Ishikawa (cell line): ENCODE measurements around the gene PDP2.

Experiments used
- CEBPB ChIP-seq: IDR thresholded peaks from 2 replicates; pipeline ENCODE4 v1.6.1; 2012
- CREB1 ChIP-seq: IDR thresholded peaks from 2 replicates; pipeline ENCODE4 v1.6.1; 2012; ENCODE audit warnings: low read depth
- EGR1 ChIP-seq: IDR thresholded peaks from 2 replicates; pipeline ENCODE4 v1.6.1; 2012
- EP300 ChIP-seq: IDR thresholded peaks from 2 replicates; pipeline ENCODE4 v1.6.1; 2012; ENCODE audit warnings: borderline replicate concordance
- FOXM1 ChIP-seq: IDR thresholded peaks from 2 replicates; pipeline ENCODE4 v1.6.1; 2012; ENCODE audit warnings: low read depth, borderline replicate concordance
- MAX ChIP-seq: IDR thresholded peaks from 2 replicates; pipeline ENCODE4 v1.6.1; 2012
- NFIC ChIP-seq: IDR thresholded peaks from 2 replicates; pipeline ENCODE4 v1.6.1; 2012
- RAD21 ChIP-seq: IDR thresholded peaks from 2 replicates; pipeline ENCODE4 v1.6.1; 2012; ENCODE audit warnings: low read depth
- REST ChIP-seq: IDR thresholded peaks from 2 replicates; pipeline ENCODE4 v1.6.1; 2012; ENCODE audit warnings: low read depth, mild to moderate bottlenecking
- TAF1 ChIP-seq: IDR thresholded peaks from 2 replicates; pipeline ENCODE4 v1.6.1; 2012; ENCODE audit warnings: low read depth, mild to moderate bottlenecking
- USF1 ChIP-seq: IDR thresholded peaks from 2 replicates; pipeline ENCODE4 v1.6.1; 2012
- YY1 ChIP-seq: IDR thresholded peaks from 2 replicates; pipeline ENCODE4 v1.6.1; 2012; ENCODE audit warnings: low read depth
- ZBTB7A ChIP-seq: IDR thresholded peaks from 2 replicates; pipeline ENCODE4 v1.6.1; 2012; ENCODE audit warnings: low read depth

- no peak for TF ChIP-seq YY1
- no peak for TF ChIP-seq EGR1
- TF ChIP-seq USF1, result no peak
- TF ChIP-seq TAF1, result no peak
- no peak for TF ChIP-seq EP300
- no peak for TF ChIP-seq RAD21
- TF ChIP-seq REST, result no peak
- TF ChIP-seq NFIC, result no peak
- TF ChIP-seq MAX, result no peak
- TF ChIP-seq FOXM1, result no peak
- TF ChIP-seq CEBPB, result no peak
- no peak for TF ChIP-seq CREB1
- TF ChIP-seq ZBTB7A, result no peak
Measured at GRCh38 chr16:66840883-66841282, 39.4 kb upstream of the PDP2 start.
